Karpas-422 (cell line): ENCODE results near the gene SORCS2. TPM values are rescaled to one million over a fixed set of nuclear protein-coding genes. Genes with fewer than 3 reads are reported as not detected.

Experiments
- DNase-seq: peaks from one replicate; pipeline ENCODE4 v3.0.0-alpha.2; 2015
- H2AFZ ChIP-seq: fragments of 200-600 bp; sonication (generic); 2 replicates; pipeline ENCODE4 v1.6.1; 2014; ENCODE audit warnings: antibody characterized with exemption, low read length, mixed read lengths
- H3K27ac ChIP-seq: fragments of 200-600 bp; sonication (generic); 2 replicates; pipeline ENCODE4 v1.5.1; 2014; ENCODE audit warnings: mild to moderate bottlenecking, low read length, moderate library complexity
- H3K27me3 ChIP-seq: fragments of 200-600 bp; sonication (generic); 2 replicates; pipeline ENCODE4 v1.6.1; 2014; ENCODE audit warnings: low read length, mixed read lengths
- H3K36me3 ChIP-seq: fragments of 200-600 bp; sonication (generic); 2 replicates; pipeline ENCODE4 v1.6.1; 2014; ENCODE audit warnings: low read length, mixed read lengths; ENCODE audit not compliant: insufficient read depth
- H3K4me1 ChIP-seq: fragments of 200-600 bp; sonication (generic); 2 replicates; pipeline ENCODE4 v1.6.1; 2014; ENCODE audit warnings: mild to moderate bottlenecking, low read length, mixed read lengths
- H3K4me2 ChIP-seq: fragments of 200-600 bp; sonication (generic); 2 replicates; pipeline ENCODE4 v1.6.1; 2014; ENCODE audit warnings: low read length, low read depth, mild to moderate bottlenecking; ENCODE audit not compliant: poor library complexity, severe bottlenecking
- H3K4me3 ChIP-seq: fragments of 200-600 bp; sonication (generic); 2 replicates; pipeline ENCODE4 v1.5.1; 2014; ENCODE audit warnings: mild to moderate bottlenecking, antibody characterized with exemption, low read length, mixed read lengths
- H3K79me2 ChIP-seq: fragments of 200-600 bp; sonication (generic); 2 replicates; pipeline ENCODE4 v1.6.1; 2014; ENCODE audit warnings: mild to moderate bottlenecking, low read length, mixed read lengths
- H3K9ac ChIP-seq: fragments of 200-600 bp; sonication (generic); 2 replicates; pipeline ENCODE4 v1.6.0; 2014; ENCODE audit warnings: low read length
- H3K9me2 ChIP-seq: fragments of 200-600 bp; sonication (generic), shearing (Covaris generic); replicated peaks from 2 replicates; pipeline ENCODE4 v1.6.0; 2014; ENCODE audit warnings: mild to moderate bottlenecking, low read length, moderate library complexity; ENCODE audit not compliant: insufficient read depth
- H3K9me3 ChIP-seq: fragments of 300-700, 200-600 bp; sonication (generic); 2 replicates; pipeline ENCODE4 v1.6.1; 2014; ENCODE audit warnings: low read length, mixed read lengths
- H4K20me1 ChIP-seq: fragments of 200-600 bp; sonication (generic); 2 replicates; pipeline ENCODE4 v1.6.1; 2014; ENCODE audit warnings: mild to moderate bottlenecking, antibody characterized with exemption, low read length, low read depth; ENCODE audit not compliant: insufficient read depth
- total RNA-seq: library from RNA; depleted of rRNA; stranded (reverse); fragments of >200 nt; shearing (Covaris generic); gene quantifications from 2 replicates; pipeline ENCODE4 v1.2.3, GENCODE V29; 2014; ENCODE audit warnings: low replicate concordance

Gene SORCS2
- total RNA-seq, 1 experiment from 2014 or later = not detected

- Histone ChIP-seq H3K4me2 (no peak overlapping the region), H4K20me1 (no peaks in the 10 kb centered on the region), H3K36me3 (no peaks in the 10 kb centered on the region), H3K4me1 (no peaks in the 10 kb centered on the region), H3K4me3 (no peak overlapping the region), H3K79me2 (no peaks in the 10 kb centered on the region), H3K27me3 (no peaks in the 10 kb centered on the region), H2AFZ (no peak overlapping the region), H3K9ac (no peak overlapping the region), H3K9me2 (no peaks in the 10 kb centered on the region), H3K27ac (no peak overlapping the region), H3K9me3 (no peaks in the 10 kb centered on the region)
- no peak for DNase-seq
Measured at GRCh38 chr4:7315286-7315685, 122.9 kb downstream of the SORCS2 start.

- Histone ChIP-seq H3K4me3 (no peak overlapping the region), H3K36me3 (no peaks in the 10 kb centered on the region), H3K9me2 (no peaks in the 10 kb centered on the region), H3K4me1 (no peaks in the 10 kb centered on the region), H3K9ac (no peak overlapping the region), H3K4me2 (no peak overlapping the region), H3K79me2 (no peaks in the 10 kb centered on the region), H3K27me3 (no peaks in the 10 kb centered on the region), H4K20me1 (no peaks in the 10 kb centered on the region), H3K9me3 (no peaks in the 10 kb centered on the region), H3K27ac (no peak overlapping the region), H2AFZ (no peak overlapping the region)
- no peak for DNase-seq
Measured at GRCh38 chr4:7315935-7316334, 123.6 kb downstream of the SORCS2 start.

- Histone ChIP-seq H3K4me2 (no peak overlapping the region), H3K9me3 (no peaks in the 10 kb centered on the region), H3K4me3 (no peak overlapping the region), H3K9ac (no peak overlapping the region), H3K27me3 (no peaks in the 10 kb centered on the region), H3K27ac (no peak overlapping the region), H3K79me2 (no peaks in the 10 kb centered on the region), H4K20me1 (no peaks in the 10 kb centered on the region), H3K36me3 (no peaks in the 10 kb centered on the region), H2AFZ (no peak overlapping the region), H3K4me1 (no peaks in the 10 kb centered on the region), H3K9me2 (no peaks in the 10 kb centered on the region)
- DNase-seq = no peak
Measured at GRCh38 chr4:7319024-7319423, 126.7 kb downstream of the SORCS2 start.

GRCh38 chr4:7320206-7320797 is 128.0 kb downstream of the SORCS2 start:
- H3K9me3 ChIP-seq = no peaks in the 10 kb centered on the region
- DNase-seq = no peak

GRCh38 chr4:7322166-7322991 is 130.0 kb downstream of the SORCS2 start:
- no peak overlapping the region for H3K9ac ChIP-seq
- no peaks in the 10 kb centered on the region for H4K20me1 ChIP-seq
- no peaks in the 10 kb centered on the region for H3K9me3 ChIP-seq
- H3K36me3 ChIP-seq = no peaks in the 10 kb centered on the region
- no peaks in the 10 kb centered on the region for H3K79me2 ChIP-seq
- DNase-seq = no peak
- no peak overlapping the region for H3K4me2 ChIP-seq
- no peaks in the 10 kb centered on the region for H3K4me1 ChIP-seq
- H3K4me3 ChIP-seq = no peak overlapping the region
- H3K27me3 ChIP-seq = no peaks in the 10 kb centered on the region
- H3K27ac ChIP-seq = no peak overlapping the region
- H2AFZ ChIP-seq = no peak overlapping the region
- no peaks in the 10 kb centered on the region for H3K9me2 ChIP-seq

More at GRCh38 chr4:7320206-7320797, 128.0 kb downstream of the SORCS2 start:
- Histone ChIP-seq H2AFZ (no peak overlapping the region), H3K27me3 (no peaks in the 10 kb centered on the region), H3K4me1 (no peaks in the 10 kb centered on the region), H4K20me1 (no peaks in the 10 kb centered on the region), H3K9me2 (no peaks in the 10 kb centered on the region), H3K36me3 (no peaks in the 10 kb centered on the region), H3K79me2 (no peaks in the 10 kb centered on the region), H3K4me3 (no peak overlapping the region), H3K27ac (no peak overlapping the region), H3K9ac (no peak overlapping the region), H3K4me2 (no peak overlapping the region)

- Histone ChIP-seq H3K4me1 (no peaks in the 10 kb centered on the region), H3K4me2 (no peak overlapping the region), H3K4me3 (no peak overlapping the region), H3K36me3 (no peaks in the 10 kb centered on the region), H3K9me3 (no peaks in the 10 kb centered on the region), H3K27me3 (no peaks in the 10 kb centered on the region), H4K20me1 (no peaks in the 10 kb centered on the region), H2AFZ (no peak overlapping the region), H3K79me2 (no peaks in the 10 kb centered on the region), H3K9me2 (no peaks in the 10 kb centered on the region), H3K9ac (no peak overlapping the region), H3K27ac (no peak overlapping the region)
- no peak for DNase-seq
Measured at GRCh38 chr4:7323461-7323871, 131.1 kb downstream of the SORCS2 start.

- no peaks in the 10 kb centered on the region for H3K79me2 ChIP-seq
- H2AFZ ChIP-seq = no peak overlapping the region
- H3K4me1 ChIP-seq = no peaks in the 10 kb centered on the region
- H3K9me3 ChIP-seq = no peaks in the 10 kb centered on the region
- no peaks in the 10 kb centered on the region for H3K36me3 ChIP-seq
- H3K9me2 ChIP-seq = no peaks in the 10 kb centered on the region
- H3K27me3 ChIP-seq = no peaks in the 10 kb centered on the region
- no peak overlapping the region for H3K4me3 ChIP-seq
- no peak overlapping the region for H3K27ac ChIP-seq
- no peak overlapping the region for H3K9ac ChIP-seq
- DNase-seq = no peak
- H4K20me1 ChIP-seq = no peaks in the 10 kb centered on the region
- H3K4me2 ChIP-seq = no peak overlapping the region
Measured at GRCh38 chr4:7323872-7324650, 131.7 kb downstream of the SORCS2 start.

DNA sequence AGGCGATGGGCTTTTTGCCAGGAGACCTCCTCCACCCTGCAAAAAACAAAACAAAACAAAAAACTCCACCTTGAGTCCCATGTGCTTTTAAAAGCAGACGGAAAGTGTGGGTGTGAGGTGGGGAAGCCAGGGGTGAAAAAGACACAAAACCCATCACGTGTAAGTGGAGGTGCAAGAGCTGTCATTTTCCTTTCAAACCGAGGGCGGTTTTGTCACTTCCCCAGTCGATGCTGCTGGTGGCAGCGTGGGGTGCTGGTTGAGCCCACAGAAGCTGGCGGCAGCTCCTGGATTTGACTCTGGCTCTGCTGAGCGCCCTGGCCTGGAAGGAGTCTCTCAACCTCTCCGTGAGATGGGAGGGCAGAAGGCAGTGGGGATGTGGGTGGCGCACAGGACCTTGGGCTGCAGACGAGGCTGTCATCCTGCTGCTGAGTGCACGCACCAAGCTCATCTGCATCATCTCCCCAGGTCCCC is 132.3 kb downstream of the SORCS2 start:
- Histone ChIP-seq H3K9me3 (no peaks in the 10 kb centered on the region), H3K9ac (no peak overlapping the region), H3K9me2 (no peaks in the 10 kb centered on the region), H3K79me2 (no peaks in the 10 kb centered on the region), H3K4me3 (no peak overlapping the region), H3K4me2 (no peak overlapping the region), H2AFZ (no peak overlapping the region), H4K20me1 (no peaks in the 10 kb centered on the region), H3K27me3 (no peaks in the 10 kb centered on the region), H3K36me3 (no peaks in the 10 kb centered on the region), H3K4me1 (no peaks in the 10 kb centered on the region), H3K27ac (no peak overlapping the region)
- DNase-seq = no peak
